ENCODE measurements around the gene ANO6.

GRCh38 chr12:45278447-45278846 is 62.6 kb downstream of the ANO6 start:
- TF ChIP-seq CTCF (IDR thresholded peaks at IDR 0.05 in 8 of 11, conservative IDR thresholded peaks at IDR 0.05 in 3 of 11) (no peak), POLR2A (IDR thresholded peaks at IDR 0.05) (no peak), POLR2AphosphoS5 (IDR thresholded peaks at IDR 0.05) (no peak)
